ENCODE data around the gene CCP110. TPM values are rescaled to one million over a fixed set of nuclear protein-coding genes. Genes with fewer than 3 reads are reported as not detected.

Gene CCP110
- total and polyA plus RNA-seq, 2 of the 13 experiments (the other 11 are each of a cell fraction or from before 2014, with no cell fraction given), result 10.0 to 11.1 TPM

GRCh38 chr16:19542138-19542821, 18.5 kb downstream of the CCP110 start (continued):
- no peak for TF ChIP-seq ZNF512B (CRISPR knock-in tag; IDR thresholded peaks at IDR 0.05; ENCODE audit: borderline replicate concordance)
- TF ChIP-seq ETV5 (CRISPR knock-in tag; IDR thresholded peaks at IDR 0.05; ENCODE audit: borderline replicate concordance), result peak; percentile 80; the same call in 1 of the 2 replicates
- no peak for TF ChIP-seq XRCC5 (optimal IDR thresholded peaks at IDR 0.05; ENCODE audit: low read length)
- TF ChIP-seq CBX5 (CRISPR knock-in tag; IDR thresholded peaks at IDR 0.05; ENCODE audit: borderline replicate concordance), result no peak
- TF ChIP-seq SNAPC4 (CRISPR knock-in tag; IDR thresholded peaks at IDR 0.05), result no peak
- TF ChIP-seq FOSL2 (CRISPR knock-in tag; IDR thresholded peaks at IDR 0.05), result peak; percentile 95
- TF ChIP-seq ZNF580 (CRISPR knock-in tag; IDR thresholded peaks at IDR 0.05; ENCODE audit: borderline replicate concordance, low read depth), result peak; percentile 91; the same call in 1 of the 2 replicates
- no peak for TF ChIP-seq CBX2 (IDR thresholded peaks at IDR 0.05; ENCODE audit: low read depth, low read length)
- no peak for TF ChIP-seq CBX2 (CRISPR knock-in tag; IDR thresholded peaks at IDR 0.05; ENCODE audit: low read depth)
- no peak for TF ChIP-seq E2F2 (CRISPR knock-in tag; IDR thresholded peaks at IDR 0.05; ENCODE audit: borderline replicate concordance)
- no peak for TF ChIP-seq ZSCAN30 (CRISPR knock-in tag; IDR thresholded peaks at IDR 0.05)
- no peak; the same call in 1 of the 2 replicates for TF ChIP-seq BCL3 (CRISPR knock-in tag; IDR thresholded peaks at IDR 0.05)
- TF ChIP-seq ZNF30 (CRISPR knock-in tag; IDR thresholded peaks at IDR 0.05), result no peak
- peak; percentile 77; the same call in 1 of the 2 replicates for TF ChIP-seq JUNB (CRISPR knock-in tag; IDR thresholded peaks at IDR 0.05; ENCODE audit: borderline replicate concordance)
- TF ChIP-seq IKZF4 (CRISPR knock-in tag; IDR thresholded peaks at IDR 0.05; ENCODE audit: borderline replicate concordance, low read depth, not compliant biosample characterization), result no peak
- TF ChIP-seq GMEB1 (CRISPR knock-in tag; IDR thresholded peaks at IDR 0.05; ENCODE audit: borderline replicate concordance), result no peak
